Gastroesophageal sphincter (tissue), 4 donors: Measurements from ENCODE around the gene RCAN3. TPM values are rescaled to one million over a fixed set of nuclear protein-coding genes. Genes with fewer than 3 reads are reported as not detected.
A peak's percentile ranks its signal among the peaks of the same experiment; 100 is the strongest.

Experiments
- ATAC-seq: fragments of 150-250 bp; one replicate; pipeline ENCODE4 v1.9.1; 2016; ENCODE audit warnings: mild to moderate bottlenecking, moderate library complexity
- H3K27ac ChIP-seq, 4 donors: fragments of 200-600 bp; sonication (generic) in 3 of 4; 1 replicate in 3 of 4; 2 replicates in 1 of 4; pipeline ENCODE4 v1.5.1; 2016 to 2019
- H3K27me3 ChIP-seq: fragments of 200-600 bp; sonication (generic); one replicate; pipeline ENCODE4 v1.5.1; 2019
- H3K36me3 ChIP-seq, 2 donors: fragments of 200-600 bp; sonication (generic); one replicate each; pipeline ENCODE4 v1.5.1; 2019; ENCODE audit warnings: control low read depth in 1 of 2
- H3K4me1 ChIP-seq, 3 donors: fragments of 200-600 bp; sonication (generic); 1 replicate in 2 of 3; 2 replicates in 1 of 3; pipeline ENCODE4 v1.5.1; 2016 to 2019; ENCODE audit warnings: control low read depth in 2 of 3
- H3K4me3 ChIP-seq, 2 donors: fragments of 200-600 bp; sonication (generic); one replicate each; pipeline ENCODE4 v1.5.1; 2019; ENCODE audit warnings: mild to moderate bottlenecking in 1 of 2, moderate library complexity in 1 of 2
- H3K9me3 ChIP-seq, 3 donors: fragments of 200-600 bp; sonication (generic); one replicate each; pipeline ENCODE4 v1.5.1; 2017 to 2019; ENCODE audit warnings: control low read depth in 2 of 3
- CTCF ChIP-seq, 4 experiments: fragments of 200-600 bp in 2 of 4; fragments of 450-650 bp in 2 of 4; sonication (generic) in 1 of 4; IDR thresholded peaks; one replicate each; pipeline ENCODE4 v1.5.1; 2017 to 2019; ENCODE audit warnings: antibody characterized with exemption in 4 of 4, mild to moderate bottlenecking in 2 of 4, moderate library complexity in 2 of 4
- EP300 ChIP-seq: sonication (generic); formaldehyde crosslinking; IDR thresholded peaks from one replicate; pipeline ENCODE4 v1.6.1; 2017; ENCODE audit warnings: antibody characterized with exemption, mild to moderate bottlenecking
- POLR2A ChIP-seq, 2 donors: fragments of 450-650 bp; IDR thresholded peaks; one replicate each; pipeline ENCODE4 v1.6.1; 2017; ENCODE audit warnings: antibody characterized with exemption in 2 of 2, mild to moderate bottlenecking in 2 of 2, moderate library complexity in 1 of 2
- POLR2AphosphoS5 ChIP-seq: sonication (generic); formaldehyde crosslinking; IDR thresholded peaks from one replicate; pipeline ENCODE4 v1.6.1; 2017; ENCODE audit warnings: antibody characterized with exemption
- WGBS, 2 donors: methylation state at CpG; one replicate each; pipeline ENCODE4 v1.1.5; 2018; ENCODE audit warnings: low coverage in 1 of 2; 5-methylcytosine and 5-hydroxymethylcytosine counted together
- total RNA-seq, 4 donors: library from RNA; depleted of rRNA; stranded (reverse); fragments of >200 nt; gene quantifications; one replicate each; pipeline ENCODE4 v1.1.0, GENCODE V29; 2016

Gene RCAN3
- total RNA-seq, 4 donors from 2014 or later: 9.0 to 12.7 (median 11.5) TPM

- 87 to 90% methylated on average over 4 of the region's 4 CpGs for WGBS, 2 donors
- no peaks in the 10 kb centered on the region for H3K9me3 ChIP-seq
- no peak overlapping the region for H3K4me3 ChIP-seq
- no peaks in the 10 kb centered on the region for H3K36me3 ChIP-seq
- no peaks in the 10 kb centered on the region for H3K27me3 ChIP-seq
- TF ChIP-seq POLR2A (IDR thresholded peaks at IDR 0.05): no peak
- no peak for TF ChIP-seq POLR2AphosphoS5
- TF ChIP-seq EP300: no peak
- no peak for TF ChIP-seq CTCF (IDR thresholded peaks at IDR 0.05)
- H3K27ac ChIP-seq: no peak overlapping the region
- no peak for ATAC-seq
- H3K4me1 ChIP-seq: peaks cover 0 to 27% (median 0%) of the 10 kb centered on the region in 3 donors
Observed at GRCh38 chr1:24504560-24504959, 1.9 kb downstream of the RCAN3 start.

- H3K4me3 ChIP-seq: no peak overlapping the region
- WGBS, 2 donors: 71 to 85% methylated on average over 2 to 3 of the region's 4 CpGs
- peaks cover 0 to 27% (median 0%) of the 10 kb centered on the region in 3 donors for H3K4me1 ChIP-seq
- TF ChIP-seq EP300 (no peak), POLR2AphosphoS5 (peak; percentile 29)
- no peak overlapping the region for H3K27ac ChIP-seq
- H3K9me3 ChIP-seq: no peaks in the 10 kb centered on the region
- ATAC-seq: no peak
- H3K27me3 ChIP-seq: no peaks in the 10 kb centered on the region
- H3K36me3 ChIP-seq: no peaks in the 10 kb centered on the region
Observed at GRCh38 chr1:24505816-24506215, 3.2 kb downstream of the RCAN3 start.

GRCh38 chr1:24506691-24507381 is 4.2 kb downstream of the RCAN3 start:
- no peak overlapping the region for H3K4me3 ChIP-seq
- H3K27ac ChIP-seq: no peak overlapping the region
- peaks cover 0 to 23% (median 0%) of the 10 kb centered on the region in 3 donors for H3K4me1 ChIP-seq
- no peak for ATAC-seq
- no peaks in the 10 kb centered on the region for H3K9me3 ChIP-seq
- TF ChIP-seq CTCF (IDR thresholded peaks at IDR 0.05): no peak
- TF ChIP-seq POLR2A (IDR thresholded peaks at IDR 0.05): no peak
- TF ChIP-seq POLR2AphosphoS5: no peak
- no peak for TF ChIP-seq EP300
- H3K27me3 ChIP-seq: no peaks in the 10 kb centered on the region
- no peaks in the 10 kb centered on the region for H3K36me3 ChIP-seq
- WGBS, 2 donors: 73 to 83% methylated on average over 3 to 5 of the region's 5 CpGs

GRCh38 chr1:24507405-24507804 is 4.8 kb downstream of the RCAN3 start:
- Histone ChIP-seq H3K4me3 (no peak overlapping the region), H3K36me3 (no peaks in the 10 kb centered on the region), H3K27me3 (no peaks in the 10 kb centered on the region), H3K27ac (no peak overlapping the region), H3K9me3 (no peaks in the 10 kb centered on the region), H3K4me1 (peaks cover 0 to 18% (median 0%) of the 10 kb centered on the region in 3 donors)
- WGBS, 2 donors: 91 to 98% methylated on average over 5 of the region's 5 CpGs
- no peak for ATAC-seq
- TF ChIP-seq CTCF (IDR thresholded peaks at IDR 0.05) (no peak), EP300 (no peak), POLR2A (IDR thresholded peaks at IDR 0.05) (no peak), POLR2AphosphoS5 (no peak)

- WGBS, 2 donors: 90 to 100% methylated on average over 3 to 5 of the region's 5 CpGs
- no peaks in the 10 kb centered on the region for H3K27me3 ChIP-seq
- ATAC-seq: no peak
- no peak overlapping the region for H3K27ac ChIP-seq
- TF ChIP-seq CTCF (IDR thresholded peaks at IDR 0.05): no peak
- TF ChIP-seq EP300: no peak
- TF ChIP-seq POLR2AphosphoS5: no peak
- no peak for TF ChIP-seq POLR2A (IDR thresholded peaks at IDR 0.05)
- no peak overlapping the region for H3K4me3 ChIP-seq
- no peaks in the 10 kb centered on the region for H3K9me3 ChIP-seq
- peaks cover 0 to 10% (median 0%) of the 10 kb centered on the region in 3 donors for H3K4me1 ChIP-seq
- no peaks in the 10 kb centered on the region for H3K36me3 ChIP-seq
Observed at GRCh38 chr1:24508911-24509310, 6.3 kb downstream of the RCAN3 start.
